K562 (cell line): ENCODE data around the gene SIRT2. TPM values are rescaled to one million over a fixed set of nuclear protein-coding genes. Genes with fewer than 3 reads are reported as not detected.

Experiments used
- ATAC-seq: fragments of 200-7000 bp; cut with Tn5 transposase; 3 replicates; pipeline ENCODE4 v1.9.1; 2020; ENCODE audit warnings: moderate library complexity
- BruUV-seq: library from RNA; stranded (reverse); fragments of 400-500 nt; replicated peaks from 2 replicates; lab custom pipeline; 2021; lab: Mats Ljungman, UMichigan
- CTCF ChIA-PET: fragments of 300-600 bp; formaldehyde crosslinking; extraction: SDS; loops from one replicate; lab custom pipeline; 2021; ENCODE audit warnings: low intra/inter-chr PET ratio; lab: Yijun Ruan, JAX
- POLR2A ChIA-PET: fragments of 300-600, 350-650 bp; sonication (Branson Sonifier 250); formaldehyde crosslinking; extraction: SDS; loops from one replicate; lab custom pipeline; 2021; ENCODE audit warnings: antibody characterized with exemption, inconsistent platforms; lab: Yijun Ruan, JAX
- DNase-seq, 4 experiments: peaks; one replicate each; pipeline versions ENCODE4 v3.0.0 to v3.0.0-alpha.2; 2011 to 2018; ENCODE audit warnings: low spot score in 3 of 4, mixed read lengths in 3 of 4; ENCODE audit errors: extremely low read depth in 1 of 4
- FAIRE-seq: peaks from 2 replicates; lab custom pipeline; 2011; peaks lifted over from hg19 to GRCh38; lab: Jason Lieb, UNC
- H2AFZ ChIP-seq: 2 replicates; pipeline ENCODE4 v1.6.0; 2011; ENCODE audit warnings: low read depth, low read length, control low read depth, inconsistent platforms
- H3K27ac ChIP-seq: fragments of 200-600 bp; 3 replicates; pipeline ENCODE4 v1.8.0; 2011; ENCODE audit warnings: low read depth, mild to moderate bottlenecking, control low read depth, inconsistent platforms, low read length, moderate library complexity, mixed read lengths; ENCODE audit errors: extremely low read depth
- H3K27me3 ChIP-seq, 2 experiments: fragments of 300-600 bp in 1 of 2; 2 replicates in 1 of 2; 3 replicates in 1 of 2; pipeline versions ENCODE4 v1.6.0 to v1.8.0; 2011; ENCODE audit warnings: inconsistent platforms in 2 of 2, low read length in 2 of 2, mild to moderate bottlenecking in 1 of 2, mixed read lengths in 1 of 2, moderate library complexity in 1 of 2; ENCODE audit not compliant: control insufficient read depth in 2 of 2, insufficient read depth in 2 of 2
- H3K36me3 ChIP-seq: fragments of 300-600 bp; 3 replicates; pipeline ENCODE4 v1.8.0; 2011; ENCODE audit warnings: mild to moderate bottlenecking, low read length, inconsistent platforms; ENCODE audit not compliant: control insufficient read depth, insufficient read depth
- H3K4me1 ChIP-seq, 2 experiments: fragments of 200-600 bp in 1 of 2; replicated peaks in 1 of 2; 2 replicates in 1 of 2; 3 replicates in 1 of 2; pipeline versions ENCODE4 v1.5.1 to v1.8.0; 2011; ENCODE audit warnings: inconsistent platforms in 2 of 2, low read length in 2 of 2, mild to moderate bottlenecking in 1 of 2, mixed read lengths in 1 of 2, moderate library complexity in 1 of 2; ENCODE audit not compliant: control insufficient read depth in 2 of 2, insufficient read depth in 2 of 2
- H3K4me2 ChIP-seq: 2 replicates; pipeline ENCODE4 v1.6.1; 2011; ENCODE audit warnings: low read length, control low read depth, inconsistent platforms, mixed read lengths; ENCODE audit not compliant: insufficient read depth
- H3K4me3 ChIP-seq: fragments of 200-600 bp; sonication (generic), shearing (Covaris generic); 2 replicates; pipeline ENCODE4 v1.5.1; 2016; ENCODE audit warnings: control low read depth, inconsistent platforms
- H3K79me2 ChIP-seq: fragments of 200-600 bp; 3 replicates; pipeline ENCODE4 v1.8.0; 2011; ENCODE audit warnings: low read length, inconsistent platforms; ENCODE audit not compliant: control insufficient read depth, insufficient read depth
- H3K9ac ChIP-seq, 2 experiments: 2 replicates each; pipeline versions ENCODE4 v1.6.0 to v1.6.1; 2011; ENCODE audit warnings: low read depth in 2 of 2, low read length in 2 of 2, control low read depth in 1 of 2, inconsistent platforms in 1 of 2, mild to moderate bottlenecking in 1 of 2, mixed read lengths in 1 of 2; ENCODE audit not compliant: insufficient read depth in 1 of 2
- H3K9me1 ChIP-seq: one replicate; pipeline ENCODE4 v1.6.0; 2011; ENCODE audit warnings: inconsistent platforms, mild to moderate bottlenecking, low read length, moderate library complexity; ENCODE audit not compliant: control insufficient read depth, insufficient read depth
- H3K9me3 ChIP-seq: replicated peaks from 2 replicates; pipeline ENCODE4 v1.5.1; 2011; ENCODE audit warnings: low read depth, low read length, inconsistent platforms; ENCODE audit not compliant: control insufficient read depth, insufficient read depth
- H4K20me1 ChIP-seq: replicated peaks from 2 replicates; pipeline ENCODE4 v1.6.1; 2011; ENCODE audit warnings: low read length, inconsistent platforms, mixed read lengths; ENCODE audit not compliant: control insufficient read depth, insufficient read depth
- CBX2 ChIP-seq: fragments of 200-600 bp; sonication (generic); IDR thresholded peaks from one replicate; pipeline ENCODE4 v1.6.1; 2012; ENCODE audit warnings: mild to moderate bottlenecking, low read length, inconsistent platforms; ENCODE audit not compliant: insufficient read depth, poor library complexity, severe bottlenecking
- DNMT1 ChIP-seq: fragments of 450-650 bp; IDR thresholded peaks from 2 replicates; pipeline ENCODE4 v1.6.1; 2016; ENCODE audit warnings: antibody characterized with exemption, mild to moderate bottlenecking
- MYBL2 ChIP-seq, 2 experiments: fragments of 450-650 bp in 1 of 2; sonication (generic) in 1 of 2; formaldehyde crosslinking in 1 of 2; IDR thresholded peaks; 2 replicates each; pipeline versions ENCODE4 v1.6.1 to v1.8.1; 2017 to 2022; ENCODE audit warnings: borderline replicate concordance in 1 of 2, inconsistent platforms in 1 of 2, low read depth in 1 of 2, mild to moderate bottlenecking in 1 of 2, missing genetic modification reagents in 1 of 2, moderate library complexity in 1 of 2
- NR2F6 ChIP-seq: fragments of 450-650 bp; formaldehyde crosslinking; IDR thresholded peaks from 2 replicates; pipeline ENCODE4 v1.4.0; 2020; ENCODE audit warnings: mild to moderate bottlenecking
- NRF1 ChIP-seq, 2 experiments: fragments of 450-650 bp; IDR thresholded peaks in 1 of 2; conservative IDR thresholded peaks in 1 of 2; 2 replicates each; pipeline ENCODE4 v1.6.1; 2014; ENCODE audit warnings: mild to moderate bottlenecking in 2 of 2
- POLR2G ChIP-seq: fragments of 200-400 bp; formaldehyde crosslinking; IDR thresholded peaks from 2 replicates; pipeline ENCODE4 v1.6.1; 2017; ENCODE audit warnings: low read depth, mild to moderate bottlenecking, antibody characterized with exemption, low read length, moderate library complexity
- SMARCB1 ChIP-seq: IDR thresholded peaks from 2 replicates; pipeline ENCODE4 v1.6.1; 2011; ENCODE audit warnings: improper control_type of control experiment, low read depth; ENCODE audit not compliant: insufficient read length
- TAF7 ChIP-seq: fragments of 450-650 bp; IDR thresholded peaks from 2 replicates; pipeline ENCODE4 v1.6.1; 2016; ENCODE audit warnings: missing genetic modification characterization, missing compliant biosample characterization
- WGBS: fragments of 100-300 bp; shearing (Covaris generic); methylation state at CpG from one replicate; pipeline ENCODE4 v1.1.6; 2016; ENCODE audit warnings: low coverage, mixed read lengths; ENCODE audit not compliant: insufficient coverage; ENCODE audit errors: missing lambda C conversion rate; 5-methylcytosine and 5-hydroxymethylcytosine counted together
- in situ Hi-C: fragments of 300-500 bp; cut with MboI; formaldehyde crosslinking; loops from 4 replicates; pipeline ENCODE4 v1.15.0; 2018; ENCODE audit warnings: inconsistent platforms, mixed read lengths
- intact Hi-C: fragments of 100-400 bp; cut with micrococcal nuclease; formaldehyde crosslinking; loops from 2 replicates; pipeline ENCODE4 v1.14.2; 2022
- polyA plus RNA-seq, 8 experiments: library from polyadenylated mRNA; depleted of rRNA in 4 of 8; stranded (reverse) in 5 of 8; unstranded in 3 of 8; fragments of >200 nt; fragmentation: Nextera tagmentation in 2 of 8; fragmentation: Illumina TruSeq in 1 of 8; extraction: Ambion mirVana in 2 of 8; extraction: Trizol in 1 of 8; gene quantifications; 2 replicates each; pipeline versions ENCODE4 v1.2.1 to v1.2.3, GENCODE V29; 2011 to 2014; ENCODE audit warnings: inconsistent platforms in 1 of 8, missing spikeins in 1 of 8
- total RNA-seq, 7 experiments: library from RNA; depleted of rRNA in 6 of 7; stranded (reverse); fragments of >200 nt in 6 of 7; fragmentation: Illumina TruSeq in 2 of 7; extraction: Trizol in 2 of 7; gene quantifications; 2 replicates each; pipeline versions ENCODE4 v1.2.1 to v1.2.3, GENCODE V29; 2011 to 2021; ENCODE audit warnings: low replicate concordance in 1 of 7
- TF ChIP-seq, protein P1 (sequence below): fragments of 250-450 bp; sonication (Bioruptor Pico); IDR thresholded peaks from 2 replicates; pipeline ENCODE4 v1.5.0; 2021
- TF ChIP-seq, protein P2 (sequence below): fragments of 450-650 bp; IDR thresholded peaks from 2 replicates; pipeline ENCODE4 v1.6.1; 2017; ENCODE audit warnings: mild to moderate bottlenecking, moderate library complexity
- TF ChIP-seq, protein P3 (sequence below): fragments of 150-350 bp; conservative IDR thresholded peaks from 2 replicates; pipeline ENCODE4 v1.6.1; 2014; ENCODE audit warnings: low read length
- TF ChIP-seq, protein P4 (sequence below): fragments of 250-450 bp; sonication (Bioruptor Pico); IDR thresholded peaks from 2 replicates; pipeline ENCODE4 v1.8.0; 2022; ENCODE audit warnings: moderate library complexity, mild to moderate bottlenecking, inconsistent platforms

Gene SIRT2
- total and polyA plus RNA-seq, 9 of the 15 experiments (the other 6 are each of a cell fraction or from before 2014, with no cell fraction given), result 2.3 to 35.2 (median 22.9) TPM

DNA sequence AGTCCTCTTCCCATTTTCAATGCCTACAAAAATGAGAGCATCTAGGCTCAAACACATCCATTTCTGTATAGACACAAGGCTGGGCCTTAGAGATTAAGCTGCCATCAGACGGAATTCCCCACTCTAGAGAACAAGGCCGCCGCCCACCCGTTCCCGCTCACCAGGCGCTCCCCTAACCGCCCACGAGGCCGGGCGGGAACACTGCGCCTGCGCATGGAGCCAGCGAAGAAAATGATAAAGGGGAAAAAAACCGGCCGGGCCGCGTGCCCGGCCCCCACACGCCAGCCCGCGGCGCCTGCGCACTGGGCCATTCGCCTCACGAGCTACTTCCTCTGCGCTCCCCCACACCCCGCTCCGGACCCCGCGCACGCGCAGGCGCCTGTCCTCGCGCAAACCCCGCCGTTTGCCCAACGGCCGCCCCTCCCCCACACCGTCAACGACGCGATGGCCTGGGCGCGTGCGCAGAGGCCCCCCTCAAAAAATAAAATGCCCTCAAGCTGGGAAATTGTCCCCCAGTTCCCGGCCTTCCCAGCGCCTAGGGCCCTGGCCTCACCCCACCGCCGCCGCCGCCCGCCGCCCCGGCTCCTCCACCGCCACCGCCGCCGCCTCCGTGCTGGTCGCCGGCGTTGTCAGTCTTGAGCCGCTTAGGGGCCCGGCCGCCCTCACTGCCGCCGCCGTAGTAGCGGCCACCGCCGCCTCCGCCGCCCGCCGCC, 50.1 kb downstream of the SIRT2 start (continued):
- TF ChIP-seq, protein P1, sequence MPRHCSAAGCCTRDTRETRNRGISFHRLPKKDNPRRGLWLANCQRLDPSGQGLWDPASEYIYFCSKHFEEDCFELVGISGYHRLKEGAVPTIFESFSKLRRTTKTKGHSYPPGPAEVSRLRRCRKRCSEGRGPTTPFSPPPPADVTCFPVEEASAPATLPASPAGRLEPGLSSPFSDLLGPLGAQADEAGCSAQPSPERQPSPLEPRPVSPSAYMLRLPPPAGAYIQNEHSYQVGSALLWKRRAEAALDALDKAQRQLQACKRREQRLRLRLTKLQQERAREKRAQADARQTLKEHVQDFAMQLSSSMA, result no peak

DNA sequence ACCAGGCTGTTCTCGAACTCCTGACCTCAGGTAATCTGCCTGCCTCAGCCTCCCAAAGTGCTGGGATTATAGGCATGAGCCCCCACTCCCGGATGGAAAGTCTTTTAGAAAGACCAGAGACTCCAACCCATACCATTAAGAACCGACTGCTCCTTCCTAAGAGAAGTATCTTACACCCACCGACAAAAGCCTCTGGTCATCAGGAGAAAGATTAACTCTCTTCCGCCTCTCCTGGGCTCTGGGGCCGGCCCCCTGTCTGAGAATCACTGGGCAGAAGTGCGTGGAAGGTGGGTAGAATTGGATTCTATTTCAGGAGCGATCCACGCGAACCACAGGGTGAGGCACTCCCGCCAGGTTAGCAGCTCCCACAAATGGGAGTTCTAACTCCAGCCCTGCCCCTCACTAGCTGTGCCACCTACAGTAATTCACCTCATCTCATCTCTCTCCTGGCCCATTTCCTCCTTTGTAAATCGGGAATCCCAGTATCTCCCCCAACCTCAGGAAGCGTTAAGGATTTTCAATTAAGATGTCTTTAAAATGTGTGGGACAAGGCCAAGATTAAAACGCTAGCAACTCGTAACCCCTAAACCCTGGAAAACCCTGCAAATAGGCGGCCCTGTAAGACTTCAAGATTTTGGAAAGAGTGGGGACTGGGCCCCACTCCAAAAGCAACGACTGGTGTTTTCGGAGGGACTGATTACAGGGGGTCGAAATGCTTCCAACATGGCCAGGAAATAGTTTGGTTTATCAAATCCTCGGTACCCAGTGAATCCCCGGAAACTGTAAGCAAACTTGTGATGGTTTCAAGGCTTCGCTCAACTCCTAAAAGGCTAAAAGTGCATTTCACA, 50.9 kb downstream of the SIRT2 start:
- ChIA-PET POLR2A (interaction anchor here (0.6 to 6.0 kb wide), 28 partner anchors 9 to 900 kb away, joined by 3 to 58 read pairs (median 4); partner anchors contain the start of genes ECH1, MED29, MRPS12 and NFKBIB), CTCF (interaction anchor here (0.6 to 1.5 kb wide), 2 partner anchors 65 to 82 kb away, joined by 3 to 4 read pairs; partner anchors contain the start of genes MRPS12 and SARS2)
- no peaks in the 10 kb centered on the region for H3K27me3 ChIP-seq
- H3K4me1 ChIP-seq, result peaks cover 16 to 31% of the 10 kb centered on the region in 2 experiments; a peak in 4 of 5 replicates
- peaks cover 72% of the 10 kb centered on the region for H3K79me2 ChIP-seq
- in situ Hi-C loops (no loop called here), intact Hi-C loops (no loop called here)
- peak overlapping the region; percentile 96 to 97 for H3K9ac ChIP-seq
- no peaks in the 10 kb centered on the region for H3K9me1 ChIP-seq
- H2AFZ ChIP-seq, result no peak overlapping the region
- BruUV-seq, result TSS peak; percentile 53
- H3K4me3 ChIP-seq, result peak overlapping the region; percentile 96
- peaks cover 55% of the 10 kb centered on the region for H3K36me3 ChIP-seq
- no peaks in the 10 kb centered on the region for H3K9me3 ChIP-seq
- H3K4me2 ChIP-seq, result peak overlapping the region; percentile 96
- ATAC-seq, result no peak
- peak in 1 of 4 experiments; percentile 14 for DNase-seq
- H4K20me1 ChIP-seq, result peaks cover 13% of the 10 kb centered on the region
- peak overlapping the region; percentile 99 for H3K27ac ChIP-seq
- WGBS, result 1% methylated on average over 22 of the region's 22 CpGs
- peak; percentile 26 for FAIRE-seq
- no peak for TF ChIP-seq CBX2
- TF ChIP-seq, protein P2, sequence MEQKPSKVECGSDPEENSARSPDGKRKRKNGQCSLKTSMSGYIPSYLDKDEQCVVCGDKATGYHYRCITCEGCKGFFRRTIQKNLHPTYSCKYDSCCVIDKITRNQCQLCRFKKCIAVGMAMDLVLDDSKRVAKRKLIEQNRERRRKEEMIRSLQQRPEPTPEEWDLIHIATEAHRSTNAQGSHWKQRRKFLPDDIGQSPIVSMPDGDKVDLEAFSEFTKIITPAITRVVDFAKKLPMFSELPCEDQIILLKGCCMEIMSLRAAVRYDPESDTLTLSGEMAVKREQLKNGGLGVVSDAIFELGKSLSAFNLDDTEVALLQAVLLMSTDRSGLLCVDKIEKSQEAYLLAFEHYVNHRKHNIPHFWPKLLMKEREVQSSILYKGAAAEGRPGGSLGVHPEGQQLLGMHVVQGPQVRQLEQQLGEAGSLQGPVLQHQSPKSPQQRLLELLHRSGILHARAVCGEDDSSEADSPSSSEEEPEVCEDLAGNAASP, result no peak
- TF ChIP-seq, protein P3, sequence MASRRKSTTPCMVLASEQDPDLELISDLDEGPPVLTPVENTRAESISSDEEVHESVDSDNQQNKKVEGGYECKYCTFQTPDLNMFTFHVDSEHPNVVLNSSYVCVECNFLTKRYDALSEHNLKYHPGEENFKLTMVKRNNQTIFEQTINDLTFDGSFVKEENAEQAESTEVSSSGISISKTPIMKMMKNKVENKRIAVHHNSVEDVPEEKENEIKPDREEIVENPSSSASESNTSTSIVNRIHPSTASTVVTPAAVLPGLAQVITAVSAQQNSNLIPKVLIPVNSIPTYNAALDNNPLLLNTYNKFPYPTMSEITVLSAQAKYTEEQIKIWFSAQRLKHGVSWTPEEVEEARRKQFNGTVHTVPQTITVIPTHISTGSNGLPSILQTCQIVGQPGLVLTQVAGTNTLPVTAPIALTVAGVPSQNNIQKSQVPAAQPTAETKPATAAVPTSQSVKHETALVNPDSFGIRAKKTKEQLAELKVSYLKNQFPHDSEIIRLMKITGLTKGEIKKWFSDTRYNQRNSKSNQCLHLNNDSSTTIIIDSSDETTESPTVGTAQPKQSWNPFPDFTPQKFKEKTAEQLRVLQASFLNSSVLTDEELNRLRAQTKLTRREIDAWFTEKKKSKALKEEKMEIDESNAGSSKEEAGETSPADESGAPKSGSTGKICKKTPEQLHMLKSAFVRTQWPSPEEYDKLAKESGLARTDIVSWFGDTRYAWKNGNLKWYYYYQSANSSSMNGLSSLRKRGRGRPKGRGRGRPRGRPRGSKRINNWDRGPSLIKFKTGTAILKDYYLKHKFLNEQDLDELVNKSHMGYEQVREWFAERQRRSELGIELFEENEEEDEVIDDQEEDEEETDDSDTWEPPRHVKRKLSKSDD, result no peak
- no peak for TF ChIP-seq NR2F6 (CRISPR knock-in tag)
- no peak for TF ChIP-seq TAF7 (tag)
- no peak for TF ChIP-seq SMARCB1
- no peak for TF ChIP-seq MYBL2 (IDR thresholded peaks at IDR 0.05; ENCODE audit: low read depth)
- TF ChIP-seq MYBL2 (CRISPR knock-in tag; IDR thresholded peaks at IDR 0.05; ENCODE audit: borderline replicate concordance), result no peak
- TF ChIP-seq NRF1 (conservative IDR thresholded peaks at IDR 0.05 in 1 of 2, IDR thresholded peaks at IDR 0.05 in 1 of 2), result no peak
- no peak for TF ChIP-seq POLR2G
- TF ChIP-seq, protein P4, sequence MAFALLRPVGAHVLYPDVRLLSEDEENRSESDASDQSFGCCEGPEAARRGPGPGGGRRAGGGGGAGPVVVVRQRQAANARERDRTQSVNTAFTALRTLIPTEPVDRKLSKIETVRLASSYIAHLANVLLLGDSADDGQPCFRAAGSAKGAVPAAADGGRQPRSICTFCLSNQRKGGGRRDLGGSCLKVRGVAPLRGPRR (CRISPR knock-in tag), result no peak
- no peak for TF ChIP-seq DNMT1
